Fibroblast of skin of right biceps (primary cell): ENCODE measurements around the gene TLCD4.
"Not testable (repeated sequence)": the region's sequence is repeated elsewhere in the genome, so short reads cannot be mapped to it uniquely, and the experiment has no call there.

Experiments
- DNase-seq: peaks from one replicate; pipeline ENCODE4 v3.0.0-alpha.2; 2013

The TLCD4 gene

DNA sequence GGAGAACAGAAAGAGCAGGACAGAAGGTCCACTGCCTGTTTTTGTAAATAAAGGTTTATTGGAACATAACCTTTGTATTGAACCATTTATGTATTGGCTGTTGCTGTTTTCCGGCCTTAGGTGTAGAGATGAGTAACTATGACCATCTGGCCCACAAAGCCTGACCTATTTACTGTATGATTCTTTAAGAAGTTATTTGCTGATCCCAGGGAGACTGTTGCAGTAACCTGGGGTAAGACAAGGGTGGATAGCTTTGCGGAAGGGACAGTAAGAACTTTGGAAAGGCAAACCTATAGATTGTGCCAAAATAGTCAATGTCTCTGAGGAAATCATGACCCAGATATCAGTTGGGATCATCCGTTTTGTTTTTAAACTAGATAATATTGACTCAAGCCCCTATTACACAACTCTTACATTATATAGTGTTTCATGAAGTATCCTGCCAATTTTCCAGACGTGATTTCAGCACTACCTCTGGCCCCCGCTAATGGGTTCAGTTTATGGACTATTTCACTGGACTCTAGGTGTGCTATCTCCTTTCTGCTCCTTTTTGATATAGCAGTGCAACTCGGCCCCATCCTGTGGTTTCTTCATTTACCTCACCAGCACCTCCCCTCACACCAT, 20.8 kb upstream of the TLCD4 start:
- DNase-seq: no peak

DNA sequence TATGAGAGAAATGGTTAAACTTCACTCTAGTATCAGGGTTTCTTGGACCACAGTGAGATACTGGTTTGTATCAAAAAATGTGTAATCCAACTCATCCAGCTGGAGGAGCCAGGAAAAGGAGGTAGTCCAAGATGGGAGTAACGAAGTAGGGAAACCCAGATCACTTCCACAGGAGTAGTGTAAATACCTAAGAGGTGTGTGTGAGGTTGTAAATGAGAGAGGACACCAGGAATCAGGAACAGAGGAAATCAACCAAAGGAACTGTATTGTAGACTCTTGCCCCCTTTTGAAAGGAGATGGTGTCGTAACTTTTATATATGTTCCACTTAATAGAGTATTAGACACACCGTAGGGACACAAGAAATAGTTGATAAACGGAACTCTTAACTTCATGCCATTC, 19.7 kb upstream of the TLCD4 start:
- DNase-seq: no peak

DNA sequence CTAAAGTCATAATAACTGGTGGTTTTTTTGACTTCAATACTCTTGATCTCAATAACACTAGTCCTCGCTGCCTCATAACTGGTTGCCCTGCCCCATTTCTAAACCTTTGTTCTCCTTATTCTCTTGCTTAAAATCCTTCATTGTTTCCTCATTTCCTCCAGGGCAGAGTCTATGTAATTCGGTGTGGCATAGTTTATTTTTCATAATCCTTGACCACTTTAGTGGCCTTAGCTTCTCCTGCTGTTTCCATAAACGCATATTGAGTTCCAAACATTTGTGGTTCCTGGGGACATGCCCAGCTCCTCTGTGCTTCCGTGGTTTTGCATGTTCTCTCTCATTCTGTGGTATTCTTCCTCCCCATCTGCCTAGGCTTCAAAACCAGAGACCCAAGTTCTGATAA, 19.0 kb upstream of the TLCD4 start:
- no peak for DNase-seq

DNA sequence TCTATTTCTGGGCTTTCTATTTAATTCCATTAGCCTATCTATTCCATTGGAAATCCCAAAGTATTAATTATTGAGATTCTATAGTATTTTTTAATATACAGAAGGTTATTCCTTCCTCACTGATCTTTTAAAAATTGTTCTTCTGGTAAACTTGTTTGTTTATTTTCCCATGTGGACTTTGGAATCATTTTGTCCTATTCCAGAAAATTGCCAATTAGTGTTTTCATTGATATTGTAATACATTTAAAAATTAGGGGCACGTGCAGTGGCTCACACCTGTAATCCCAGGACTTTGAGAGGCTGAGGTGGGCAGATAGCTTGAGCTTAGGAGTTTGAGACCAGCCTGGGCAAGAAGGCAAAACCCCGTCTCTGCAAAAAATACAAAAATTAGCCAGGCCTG, 8.4 kb upstream of the TLCD4 start:
- no peak for DNase-seq

DNA sequence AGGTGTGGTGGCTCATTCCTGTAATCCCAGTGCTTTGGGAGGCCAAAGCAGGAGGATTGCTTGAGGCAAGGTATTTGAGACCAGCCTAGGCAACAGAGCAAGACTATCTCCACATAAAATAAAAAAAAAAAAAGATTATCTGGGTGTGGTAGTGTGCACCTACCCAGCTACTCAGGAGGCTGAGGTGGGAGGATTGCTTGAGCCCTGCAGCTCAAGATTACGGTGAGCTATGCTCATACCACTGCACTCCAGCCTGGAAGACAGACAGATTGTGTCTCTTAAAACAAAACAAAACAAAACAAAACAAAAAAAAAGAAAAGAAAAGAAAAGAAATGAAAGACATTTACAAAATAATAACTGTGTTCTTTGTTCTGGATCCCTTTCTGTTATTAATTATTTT, 6.1 kb upstream of the TLCD4 start:
- no peak for DNase-seq

DNA sequence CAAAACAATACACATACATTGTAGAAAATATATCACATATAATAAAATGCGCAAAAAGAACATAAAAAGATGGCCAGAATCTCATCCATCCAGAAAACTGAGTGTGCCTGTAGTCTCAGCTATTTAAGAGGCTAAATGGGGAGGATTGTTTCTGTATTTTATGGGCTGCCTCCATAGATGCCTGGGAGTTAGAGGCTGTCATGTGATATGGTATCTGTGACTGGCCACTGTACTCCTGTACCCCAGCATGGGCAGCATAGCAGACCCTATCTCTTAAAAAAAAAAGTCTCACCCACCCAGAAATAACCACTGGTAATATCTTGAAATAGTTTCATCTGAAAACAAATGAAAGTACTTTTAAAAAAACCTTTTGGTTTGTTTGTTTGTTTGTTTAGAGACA, 3.5 kb upstream of the TLCD4 start:
- no peak for DNase-seq

DNA sequence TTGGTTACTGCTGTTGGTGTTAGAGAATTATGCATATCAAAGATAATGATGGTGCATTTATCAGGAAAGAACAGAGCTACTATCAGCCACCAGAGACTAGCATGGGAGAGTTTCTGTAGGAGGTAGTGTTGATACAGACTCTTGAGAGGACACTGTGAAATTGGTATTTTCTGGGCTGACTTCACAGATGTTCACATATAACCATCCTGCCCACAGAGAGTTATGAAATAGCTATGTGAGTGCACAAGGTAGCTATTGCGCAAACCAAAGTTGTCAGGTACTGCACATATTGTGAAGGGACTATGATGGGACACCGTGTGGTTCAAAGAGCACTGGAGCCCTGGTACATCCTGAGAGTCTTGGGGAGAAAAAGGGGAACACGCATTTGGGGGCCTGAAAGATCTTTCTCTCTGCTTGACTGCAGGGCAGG, 1.4 kb upstream of the TLCD4 start:
- no peak for DNase-seq

DNA sequence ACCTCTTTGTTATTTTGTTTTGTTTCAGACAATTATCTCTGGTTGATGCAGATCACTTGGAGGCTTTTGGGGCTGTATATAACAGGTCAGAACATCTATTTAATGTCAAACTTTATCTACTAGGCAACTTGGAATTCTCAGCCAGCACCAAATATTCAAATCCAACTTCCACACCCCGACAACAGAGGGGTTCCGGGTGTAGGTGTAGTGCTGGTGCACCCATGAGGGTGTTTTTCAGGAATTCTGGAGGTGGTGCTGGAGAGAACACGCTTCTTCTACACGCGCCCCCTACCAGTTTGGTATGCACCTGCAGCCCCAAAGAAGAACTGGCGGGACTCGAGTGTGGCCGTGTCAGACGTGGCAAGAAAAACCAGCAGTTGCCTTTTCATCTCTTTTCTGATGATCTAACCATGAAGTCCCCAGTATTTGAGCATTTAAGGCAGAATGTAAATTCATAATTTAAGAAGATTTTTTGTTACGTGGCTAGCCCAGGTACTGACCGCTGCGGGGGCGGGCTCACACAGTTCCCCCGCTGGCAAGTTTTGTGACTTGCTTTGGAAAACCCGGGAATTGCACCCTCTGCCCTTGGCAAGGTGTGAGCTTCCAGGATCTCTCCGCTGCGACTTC, 462 bp upstream of the TLCD4 start:
- DNase-seq: peak; percentile 36

DNA sequence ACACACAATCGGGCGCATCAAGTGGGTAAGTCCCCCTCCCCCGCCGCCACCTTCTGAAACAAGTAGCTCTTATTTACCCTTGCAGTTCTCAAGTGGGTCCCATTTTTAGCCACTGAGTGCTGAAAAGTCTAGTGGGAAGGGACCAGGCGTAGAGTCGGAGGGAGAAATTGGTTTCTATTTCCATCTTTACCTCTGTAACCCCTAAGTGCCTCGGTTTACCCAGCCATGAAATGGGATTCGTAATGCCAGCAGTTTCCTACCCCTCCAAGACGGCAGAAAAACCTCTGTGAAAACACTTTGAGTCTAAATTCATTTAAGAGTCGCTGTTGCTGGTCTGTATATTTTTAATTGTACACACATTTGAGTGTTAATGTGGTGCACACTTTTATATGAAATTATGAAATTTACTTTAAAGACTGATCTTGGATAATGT, 928 bp downstream of the TLCD4 start:
- DNase-seq: no peak

DNA sequence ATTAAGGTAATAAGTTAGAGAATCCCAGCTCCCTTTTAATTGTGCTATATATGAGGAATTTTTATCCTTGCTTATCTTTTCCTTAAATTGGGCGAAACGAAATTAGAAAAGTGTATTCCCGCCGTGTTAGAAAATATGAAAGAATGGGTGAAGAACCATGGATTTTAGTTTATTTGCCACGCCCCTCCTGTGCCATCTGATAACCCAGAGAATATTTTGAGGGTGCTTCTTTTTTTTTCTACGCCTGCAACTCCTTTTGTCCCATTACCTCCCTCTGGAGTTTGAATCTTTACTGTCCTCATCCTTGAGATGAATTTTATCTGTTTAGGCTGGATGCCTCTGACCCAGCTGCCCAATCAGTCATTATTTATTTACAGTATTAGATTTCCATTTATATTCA, 1.6 kb downstream of the TLCD4 start:
- DNase-seq: no peak

DNA sequence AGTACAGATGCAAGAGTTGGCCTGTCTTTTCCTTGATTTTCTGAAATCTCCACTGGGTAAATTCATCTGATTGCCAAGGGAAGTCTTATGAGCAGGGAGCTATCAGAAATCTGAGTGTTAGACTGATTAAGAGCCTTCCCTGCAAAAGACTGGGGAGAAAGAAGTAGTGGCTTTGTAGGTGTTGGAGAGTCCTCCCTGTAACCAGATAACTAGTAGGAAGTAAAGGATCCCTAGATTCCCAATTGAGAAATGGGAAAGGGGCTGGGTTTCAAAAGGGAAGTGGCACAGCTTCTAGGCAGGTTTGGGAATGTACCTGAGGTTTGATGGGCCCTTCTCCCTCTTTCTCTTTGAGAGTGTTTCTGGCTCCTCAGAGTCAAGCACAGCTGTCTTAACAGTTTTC, 2.1 kb downstream of the TLCD4 start:
- DNase-seq: no peak

DNA sequence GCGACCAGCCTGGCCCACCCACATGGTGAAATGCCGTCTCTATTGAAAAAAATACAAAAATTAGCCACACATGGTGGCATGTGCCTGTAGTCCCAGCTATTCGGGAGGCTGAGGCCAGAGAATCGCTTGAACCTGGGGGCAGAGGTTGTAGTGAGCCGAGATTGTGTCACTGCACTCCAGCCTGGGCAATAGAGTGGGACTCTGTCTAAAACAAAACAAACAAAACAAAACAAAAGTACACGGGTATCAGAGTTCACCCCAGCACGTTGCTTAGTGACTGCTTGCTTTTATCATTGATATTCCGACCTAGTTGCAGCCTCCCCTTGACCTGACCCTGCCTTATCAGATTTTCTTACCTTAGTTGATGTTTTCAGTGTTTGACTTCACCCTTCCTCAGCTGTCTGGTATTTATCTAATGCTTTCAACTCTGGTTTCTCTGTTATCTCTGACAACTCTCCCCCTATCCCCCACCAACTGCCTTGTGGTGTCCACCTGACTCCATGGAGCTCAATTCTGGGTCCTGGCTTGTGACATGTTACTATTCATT, 5.1 kb downstream of the TLCD4 start:
- no peak for DNase-seq

DNA sequence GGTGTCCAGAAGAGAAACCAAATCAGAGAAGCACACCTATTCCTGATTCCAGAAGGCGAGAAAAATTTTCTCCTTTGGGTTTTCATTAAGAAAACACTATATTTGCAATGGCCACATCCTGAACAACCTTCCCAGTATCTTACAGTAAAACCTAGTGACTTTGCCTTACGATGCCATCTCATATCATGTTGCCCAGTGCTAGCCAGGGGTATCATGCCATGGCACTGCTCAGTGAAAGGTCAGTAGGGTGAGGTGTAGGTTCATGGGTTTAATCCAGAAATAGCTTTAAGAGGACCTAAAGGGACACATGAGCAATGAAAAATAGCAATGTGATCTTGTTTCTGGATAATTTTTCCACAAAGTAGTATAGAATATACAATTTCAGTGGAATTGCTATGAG, 7.2 kb downstream of the TLCD4 start:
- no peak for DNase-seq

DNA sequence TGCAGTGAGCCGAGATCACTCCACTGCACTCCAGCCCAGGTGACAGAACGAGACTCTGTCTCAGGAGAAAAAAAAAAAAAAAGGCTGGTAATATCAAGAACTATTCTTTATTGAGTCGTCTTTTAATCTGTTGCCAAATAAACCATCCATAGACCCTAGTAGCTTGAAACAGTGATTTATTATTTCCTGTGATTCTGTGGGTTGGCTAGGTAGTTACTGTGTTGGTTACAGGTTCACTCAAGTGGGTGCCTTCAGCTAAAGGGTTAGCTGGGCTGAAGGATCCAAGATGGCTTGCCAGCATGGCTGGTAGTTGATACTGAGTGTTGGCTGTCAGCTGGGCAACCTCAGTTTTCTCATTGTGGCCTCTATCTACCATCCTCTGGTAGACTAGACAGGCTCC, 9.2 kb downstream of the TLCD4 start:
- DNase-seq: no peak

DNA sequence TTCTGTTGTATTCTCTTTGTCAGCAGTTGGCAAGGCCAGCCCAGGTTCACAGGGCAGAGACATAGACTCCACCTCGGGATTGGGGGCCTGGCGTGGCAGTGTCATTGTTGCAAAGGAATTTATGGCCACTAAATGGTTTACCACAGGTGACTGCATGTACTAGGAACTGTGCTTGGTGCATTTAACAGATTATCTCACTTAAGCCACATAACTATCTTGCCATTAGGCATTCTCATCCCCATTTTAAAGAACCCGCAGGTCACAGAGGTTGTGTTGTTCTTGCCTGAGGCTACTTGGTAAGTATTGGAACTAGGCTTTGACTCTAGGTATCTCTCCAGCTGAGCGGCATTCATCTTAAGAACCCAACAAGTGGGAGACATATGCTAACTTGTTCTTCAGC, 9.7 kb downstream of the TLCD4 start:
- DNase-seq: no peak

DNA sequence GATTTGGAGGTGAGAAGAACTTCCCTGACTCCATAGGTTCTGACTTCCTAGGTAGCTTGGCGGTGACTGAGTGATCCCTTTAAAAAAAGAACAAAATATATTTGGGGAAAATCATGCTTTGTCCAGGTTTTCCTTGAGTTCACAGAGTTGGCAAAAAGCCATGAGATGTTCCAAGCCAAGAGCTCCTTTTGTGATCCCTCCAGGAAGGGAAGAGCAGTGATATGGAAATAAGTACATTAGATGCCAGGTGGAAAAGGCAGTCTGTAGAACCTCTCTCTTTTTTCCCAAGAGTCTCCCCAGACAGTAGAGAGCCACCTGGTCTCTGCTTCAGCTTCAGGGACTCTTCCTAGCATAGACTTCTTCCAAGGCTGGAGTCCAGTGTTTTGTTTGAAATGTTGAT, 10.2 kb downstream of the TLCD4 start:
- no peak for DNase-seq

DNA sequence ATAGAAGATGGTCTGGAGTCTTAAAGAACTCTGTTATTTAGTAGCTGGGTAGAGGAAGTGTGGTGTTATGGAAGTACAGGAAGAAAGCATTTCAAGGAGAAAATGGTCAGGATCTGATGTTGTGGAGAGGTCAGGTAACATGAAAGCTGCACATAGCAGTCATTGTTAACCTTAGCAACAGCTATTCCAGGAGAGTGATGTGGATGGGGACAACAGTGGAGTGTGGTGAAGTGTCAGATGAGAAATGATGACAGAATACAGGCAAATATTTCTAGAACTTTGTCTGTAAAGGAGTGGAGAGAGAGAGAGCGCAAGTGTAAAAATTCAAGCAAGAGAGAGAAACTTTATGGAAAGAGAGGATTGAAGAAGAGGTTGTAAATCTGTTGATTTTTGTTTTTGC, 15.6 kb downstream of the TLCD4 start:
- DNase-seq: no peak

DNA sequence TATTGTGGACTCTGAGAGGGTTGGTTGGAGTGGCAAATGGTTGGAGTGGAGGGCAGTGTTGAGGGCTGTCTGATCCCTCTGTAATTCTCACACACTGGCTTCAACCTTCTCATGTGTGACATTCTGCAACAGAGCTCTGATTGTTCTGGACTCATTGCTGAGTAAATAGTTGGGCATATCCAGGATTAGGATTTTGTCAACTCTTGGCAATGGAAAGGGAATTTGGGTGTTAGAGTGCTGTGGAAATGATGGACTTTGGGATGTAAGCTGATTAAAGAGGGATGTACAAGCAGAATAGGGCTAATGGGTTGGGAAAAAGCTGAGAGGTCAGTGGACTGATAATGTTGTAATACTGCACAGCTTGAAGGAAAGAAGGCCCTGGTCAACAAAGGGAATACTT, 16.5 kb downstream of the TLCD4 start:
- no peak for DNase-seq

DNA sequence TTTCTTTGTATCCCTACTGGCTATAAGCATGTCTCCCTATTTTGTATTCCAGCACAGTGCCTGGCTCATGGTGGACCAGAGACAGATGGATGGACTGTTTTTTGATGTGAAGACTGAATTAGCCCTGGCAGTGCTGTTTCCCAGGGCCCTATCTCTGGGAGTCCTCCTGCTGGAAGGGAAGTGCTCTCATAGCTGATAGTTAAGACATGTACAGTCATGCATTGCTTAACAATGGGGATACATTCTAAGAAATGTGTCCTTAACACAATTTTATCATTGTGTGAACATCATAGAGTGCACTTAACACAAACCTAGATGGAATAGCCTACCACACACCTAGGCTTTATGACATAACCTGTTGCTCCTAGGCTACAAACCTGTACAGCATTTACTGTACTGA, 21.1 kb downstream of the TLCD4 start:
- DNase-seq: no peak

DNA sequence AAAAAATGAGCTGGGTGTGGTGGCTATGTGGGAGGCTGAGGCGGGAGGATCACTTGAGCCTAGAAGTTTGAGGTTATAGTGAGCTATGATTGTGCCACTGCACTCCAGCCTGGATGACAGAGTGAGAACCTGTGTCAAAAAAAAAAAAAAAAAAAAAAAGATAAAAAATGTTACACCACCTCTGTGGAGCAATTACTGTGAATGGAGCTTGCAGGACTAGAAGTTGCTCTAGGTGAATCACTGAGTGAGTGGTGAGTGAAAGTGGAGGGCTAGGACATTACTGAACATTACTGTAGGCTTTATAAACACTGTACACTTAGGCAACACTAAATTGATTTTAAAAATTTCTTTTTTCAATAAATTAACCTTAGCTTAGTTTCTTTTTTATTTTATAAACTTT, 21.9 kb downstream of the TLCD4 start:
- no peak for DNase-seq

DNA sequence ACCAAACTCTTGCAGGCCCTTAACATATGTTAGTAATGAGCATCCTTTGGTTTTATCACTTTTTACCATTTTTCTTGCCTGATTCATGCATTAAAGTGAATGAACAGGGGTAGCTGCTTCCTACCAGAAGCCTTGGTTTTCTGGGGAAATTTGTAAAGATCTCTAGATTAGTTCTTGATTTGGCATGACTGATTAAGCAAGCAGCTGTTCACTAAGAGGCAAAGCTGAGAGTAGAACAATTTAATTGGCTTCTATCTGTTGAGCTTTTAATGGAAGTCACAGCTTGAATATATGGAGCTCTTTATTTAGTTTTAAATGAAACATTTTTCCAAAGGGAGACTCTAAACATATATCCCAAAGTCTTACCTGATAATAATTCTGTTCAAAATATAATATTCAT, 23.6 kb downstream of the TLCD4 start:
- DNase-seq: no peak

DNA sequence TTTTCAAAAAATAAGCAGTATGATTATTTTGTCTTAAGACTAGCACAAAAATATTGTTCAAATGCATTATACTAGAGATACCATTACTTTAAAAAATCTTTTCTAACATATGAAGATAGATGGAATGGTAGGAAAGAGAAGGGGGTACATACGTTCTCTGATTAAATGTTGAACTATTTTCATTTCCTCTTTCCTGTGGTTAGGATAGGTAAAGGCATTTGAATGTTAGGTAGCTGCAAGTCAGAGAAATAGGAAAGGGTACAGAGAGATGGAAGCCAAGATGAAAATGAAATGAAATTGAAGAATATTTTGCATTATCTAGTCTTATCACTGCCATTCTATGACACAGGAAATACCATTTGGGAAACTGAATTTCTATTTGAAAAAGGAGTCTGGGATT, 28.3 kb downstream of the TLCD4 start:
- no peak for DNase-seq

DNA sequence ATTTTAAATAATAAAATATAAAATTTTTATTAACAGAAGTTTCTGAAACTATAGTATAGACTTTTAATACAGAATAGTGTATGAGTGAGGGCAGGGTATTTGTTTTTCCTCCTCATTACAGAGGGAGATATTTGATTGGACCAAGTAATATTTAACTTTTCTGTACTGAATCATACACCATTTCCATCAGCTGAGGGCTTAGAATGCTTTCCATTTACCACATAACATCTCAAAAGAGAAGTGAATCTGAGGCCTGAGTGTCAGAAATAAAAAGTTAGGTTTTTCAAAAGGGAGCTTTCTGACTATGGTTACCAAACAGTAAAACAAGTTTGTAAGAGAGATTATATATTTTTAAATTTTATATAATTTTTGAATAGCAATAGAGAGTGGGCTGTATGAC, 29.5 kb downstream of the TLCD4 start:
- DNase-seq: no peak

DNA sequence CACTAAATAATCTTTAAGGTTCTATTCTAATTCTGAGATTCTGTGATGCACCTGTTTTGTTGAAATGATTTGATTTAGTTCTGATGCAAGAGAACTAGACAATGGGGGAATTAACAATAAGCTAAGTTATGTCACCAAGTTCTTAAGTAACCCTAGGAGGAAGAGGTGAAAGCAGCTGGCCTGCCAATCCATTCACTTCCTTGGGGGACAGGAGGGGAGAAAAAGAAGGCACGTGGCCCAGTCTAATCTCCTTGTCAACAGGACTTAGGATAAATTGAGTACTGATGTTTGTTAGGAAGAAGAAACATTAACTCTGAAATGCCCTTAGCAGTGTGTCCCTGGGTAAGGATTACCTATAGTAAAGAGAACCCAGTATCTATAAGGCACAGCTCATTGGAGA, 36.9 kb downstream of the TLCD4 start:
- DNase-seq: no peak

DNA sequence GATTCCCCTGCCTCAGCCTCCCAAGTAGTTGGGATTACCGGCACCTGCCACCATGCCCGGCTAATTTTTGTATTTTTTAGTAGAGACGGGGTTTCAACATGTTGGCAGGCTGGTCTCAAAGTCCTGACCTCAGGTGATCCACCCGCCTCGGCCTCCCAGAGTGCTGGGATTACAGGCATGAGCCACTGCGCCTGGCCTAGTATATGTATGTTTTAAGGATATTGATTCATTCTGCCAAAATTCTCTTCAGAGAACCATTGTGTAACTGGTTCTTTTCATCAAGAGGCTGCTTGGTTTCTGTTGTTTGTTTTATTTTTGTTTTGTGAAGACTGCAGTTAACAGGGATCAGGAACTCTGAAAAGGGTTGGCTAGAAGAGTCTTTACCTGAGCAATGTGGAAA, 48.4 kb downstream of the TLCD4 start:
- DNase-seq: not testable (repeated sequence)
